Measurements from ENCODE around the gene SCAF8. TPM values are rescaled to one million over a fixed set of nuclear protein-coding genes. Genes with fewer than 3 reads are reported as not detected.

The SCAF8 gene, protein sequence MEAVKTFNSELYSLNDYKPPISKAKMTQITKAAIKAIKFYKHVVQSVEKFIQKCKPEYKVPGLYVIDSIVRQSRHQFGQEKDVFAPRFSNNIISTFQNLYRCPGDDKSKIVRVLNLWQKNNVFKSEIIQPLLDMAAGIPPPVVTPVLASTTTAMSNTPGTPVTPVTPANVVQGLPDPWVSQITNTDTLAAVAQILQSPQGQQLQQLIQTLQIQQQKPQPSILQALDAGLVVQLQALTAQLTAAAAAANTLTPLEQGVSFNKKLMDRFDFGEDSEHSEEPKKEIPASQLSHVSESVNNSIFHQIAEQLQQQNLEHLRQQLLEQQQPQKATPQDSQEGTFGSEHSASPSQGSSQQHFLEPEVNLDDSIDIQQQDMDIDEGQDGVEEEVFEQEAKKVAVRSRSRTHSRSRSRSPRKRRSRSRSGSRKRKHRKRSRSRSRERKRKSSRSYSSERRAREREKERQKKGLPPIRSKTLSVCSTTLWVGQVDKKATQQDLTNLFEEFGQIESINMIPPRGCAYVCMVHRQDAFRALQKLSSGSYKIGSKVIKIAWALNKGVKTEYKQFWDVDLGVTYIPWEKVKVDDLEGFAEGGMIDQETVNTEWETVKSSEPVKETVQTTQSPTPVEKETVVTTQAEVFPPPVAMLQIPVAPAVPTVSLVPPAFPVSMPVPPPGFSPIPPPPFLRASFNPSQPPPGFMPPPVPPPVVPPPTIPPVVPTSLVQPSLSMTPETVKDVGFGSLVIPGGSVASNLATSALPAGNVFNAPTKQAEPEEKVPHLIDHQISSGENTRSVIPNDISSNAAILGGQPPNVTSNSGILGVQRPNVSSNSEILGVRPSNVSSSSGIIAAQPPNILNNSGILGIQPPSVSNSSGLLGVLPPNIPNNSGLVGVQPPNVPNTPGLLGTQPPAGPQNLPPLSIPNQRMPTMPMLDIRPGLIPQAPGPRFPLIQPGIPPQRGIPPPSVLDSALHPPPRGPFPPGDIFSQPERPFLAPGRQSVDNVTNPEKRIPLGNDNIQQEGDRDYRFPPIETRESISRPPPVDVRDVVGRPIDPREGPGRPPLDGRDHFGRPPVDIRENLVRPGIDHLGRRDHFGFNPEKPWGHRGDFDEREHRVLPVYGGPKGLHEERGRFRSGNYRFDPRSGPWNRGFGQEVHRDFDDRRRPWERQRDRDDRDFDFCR (N-terminal part only)
- total RNA-seq (2022; extraction: Qiagen RNA extraction; ENCODE audit: low read depth): 15.6 to 21.5 TPM (median 16.6 TPM) in 5 replicates

DNA sequence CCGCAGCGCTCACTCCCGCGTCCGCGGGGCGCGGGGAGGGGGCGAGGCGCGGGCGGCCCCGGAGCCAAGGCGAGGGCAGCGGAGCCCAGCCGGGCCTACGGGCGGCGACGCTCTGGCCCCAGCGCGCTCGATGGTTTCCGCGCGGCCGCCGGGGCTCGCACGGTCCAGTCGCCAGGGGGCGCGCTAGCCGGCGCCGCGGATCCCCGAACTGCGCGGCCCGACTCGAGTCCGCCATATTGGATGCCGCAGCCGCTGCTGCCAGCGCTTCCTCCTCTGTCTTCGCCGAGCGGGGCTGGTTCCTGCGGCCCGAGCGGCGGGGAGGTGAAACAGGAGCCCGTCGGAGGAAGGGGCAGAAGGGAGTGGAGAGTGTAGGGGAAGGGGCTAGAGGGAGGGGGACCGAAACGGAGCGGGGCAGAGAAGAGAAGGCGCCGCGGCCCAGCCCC, at the start of gene SCAF8:
Gene SCAF8 (plus strand): TSS at position 234 of the 443 bp plus-strand sequence. CDS start 485 bp downstream, outside the sequence.

Other genes with a start within 250 kb of the SCAF8 start
- 4.9 to 5.9 TPM (median 5.4 TPM) in 5 replicates for gene CNKSR3, start 222.7 kb upstream of the SCAF8 start, total RNA-seq (2022; extraction: Qiagen RNA extraction; ENCODE audit: low read depth)